ENCODE results near the gene SLC13A3. TPM values are rescaled to one million over a fixed set of nuclear protein-coding genes. Genes with fewer than 3 reads are reported as not detected.
"Not testable (repeated sequence)": the region's sequence is repeated elsewhere in the genome, so short reads cannot be mapped to it uniquely, and the experiment has no call there.

The SLC13A3 gene
- polyA plus RNA-seq, 1 donor, result 19.3 TPM

GRCh38 chr20:46682063-46682821 lies 31.0 kb upstream of the SLC13A3 start:
- DNase-seq, result no peak

DNA sequence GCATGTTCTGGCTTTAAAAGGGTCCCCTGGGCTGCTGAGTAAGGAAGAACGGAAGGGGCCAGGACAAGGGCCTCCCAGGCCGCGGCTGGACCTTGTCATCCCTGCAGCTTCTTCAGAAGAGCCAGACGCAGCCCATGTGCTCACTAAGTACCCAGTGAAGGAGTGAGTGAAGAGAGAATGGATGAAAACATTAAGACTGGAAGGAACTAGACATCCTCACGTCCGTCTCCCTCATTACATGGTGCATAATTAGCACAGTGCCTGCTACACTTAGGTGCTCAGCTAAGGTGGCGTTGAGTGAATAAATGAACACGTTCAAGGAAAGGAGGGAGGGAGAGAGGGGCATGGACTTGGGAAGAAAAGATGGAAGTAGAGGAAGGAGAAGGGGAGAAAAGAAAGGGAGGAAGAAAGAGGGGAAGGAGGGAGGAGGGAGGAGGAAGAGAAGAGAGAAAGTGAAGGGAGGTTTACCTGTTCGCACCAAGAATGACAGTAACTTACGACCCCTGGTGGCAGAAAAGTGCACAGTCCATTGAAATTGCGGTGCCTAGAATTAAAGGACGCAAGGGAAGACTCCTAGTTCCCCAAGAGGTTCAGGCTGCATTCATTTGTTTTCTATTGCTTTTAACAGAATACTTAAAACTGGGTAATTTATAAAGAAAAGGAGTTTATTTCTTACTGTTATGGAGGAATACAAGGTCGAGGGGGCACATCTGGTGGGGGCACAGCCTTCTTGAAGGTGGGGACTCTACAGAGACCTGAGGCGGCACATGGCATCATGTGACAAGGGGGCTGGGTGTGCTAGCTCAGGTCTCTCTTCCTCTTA lies 30.0 kb upstream of the SLC13A3 start:
- DNase-seq, result peak; percentile 77

DNA sequence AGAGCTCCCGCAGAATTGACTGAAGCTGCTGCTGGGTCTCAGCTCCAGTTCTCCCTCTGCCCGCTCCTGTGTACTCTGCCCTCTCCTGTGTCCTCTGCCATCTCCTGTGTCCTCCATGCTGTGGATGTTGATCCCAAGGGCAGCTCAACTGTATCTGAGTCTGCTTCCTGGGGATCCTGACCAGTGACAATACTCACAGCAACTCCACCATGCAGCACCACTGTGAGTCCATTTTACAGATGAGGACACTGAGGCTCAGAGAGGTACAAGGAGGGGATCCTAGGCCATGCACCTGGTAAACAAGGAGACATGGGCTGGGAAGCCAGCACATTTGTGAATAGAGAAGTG lies 29.4 kb upstream of the SLC13A3 start:
- no peak for DNase-seq

DNA sequence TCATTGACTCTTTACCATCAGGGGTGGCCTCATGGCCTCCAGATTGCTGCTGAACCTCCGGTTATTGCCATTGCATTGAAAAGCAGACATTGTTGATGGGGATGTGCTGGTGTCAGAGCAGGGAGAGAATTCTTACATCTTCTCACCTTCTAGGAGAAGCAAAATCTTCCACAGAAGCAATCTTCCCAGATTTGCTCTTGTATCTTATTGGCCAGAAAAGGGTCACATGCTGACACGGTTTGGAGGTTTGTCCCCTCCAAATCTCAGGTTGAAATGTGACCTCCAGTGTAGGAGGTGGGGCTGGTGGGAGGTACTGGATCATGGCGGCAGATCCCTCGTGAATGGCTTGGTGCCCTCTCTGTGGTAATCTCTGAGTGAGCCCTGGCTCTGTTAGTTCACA lies 27.3 kb upstream of the SLC13A3 start:
- DNase-seq, result no peak

- DNase-seq, result no peak
These were observed 26.3 kb upstream of the SLC13A3 start for GRCh38 chr20:46677608-46678007.

DNA sequence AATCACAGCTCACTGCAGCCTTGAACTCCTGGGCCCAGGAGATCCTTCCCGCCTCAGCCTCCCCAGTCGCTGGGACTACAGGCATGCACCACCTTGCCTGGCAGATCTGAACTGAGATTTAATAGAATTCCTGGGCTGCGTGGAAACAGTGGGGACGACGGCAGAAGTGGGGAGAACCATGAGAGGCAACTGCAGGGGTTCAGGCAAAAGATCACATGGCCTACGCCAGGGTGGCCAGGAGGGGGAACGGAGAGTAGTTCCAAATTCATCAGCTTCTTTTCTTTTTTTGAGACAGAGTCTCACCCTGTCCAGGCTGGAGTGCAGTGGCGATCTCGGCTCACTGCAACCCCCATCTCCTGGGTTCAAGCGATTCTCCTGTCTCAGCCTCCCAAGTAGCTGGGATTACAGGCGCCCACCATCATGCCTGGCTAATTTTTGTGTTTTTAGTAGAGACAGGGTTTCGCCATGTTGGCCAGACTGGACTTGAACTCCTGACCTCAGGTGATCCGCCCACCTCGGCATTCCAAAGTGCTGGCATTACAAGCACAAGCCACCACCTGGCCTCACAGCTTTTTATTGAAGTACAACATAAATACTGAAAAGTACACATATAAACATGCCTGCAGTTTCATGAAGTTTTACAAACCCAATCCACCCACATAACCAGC lies 25.5 kb upstream of the SLC13A3 start:
- not testable (repeated sequence) for DNase-seq

DNA sequence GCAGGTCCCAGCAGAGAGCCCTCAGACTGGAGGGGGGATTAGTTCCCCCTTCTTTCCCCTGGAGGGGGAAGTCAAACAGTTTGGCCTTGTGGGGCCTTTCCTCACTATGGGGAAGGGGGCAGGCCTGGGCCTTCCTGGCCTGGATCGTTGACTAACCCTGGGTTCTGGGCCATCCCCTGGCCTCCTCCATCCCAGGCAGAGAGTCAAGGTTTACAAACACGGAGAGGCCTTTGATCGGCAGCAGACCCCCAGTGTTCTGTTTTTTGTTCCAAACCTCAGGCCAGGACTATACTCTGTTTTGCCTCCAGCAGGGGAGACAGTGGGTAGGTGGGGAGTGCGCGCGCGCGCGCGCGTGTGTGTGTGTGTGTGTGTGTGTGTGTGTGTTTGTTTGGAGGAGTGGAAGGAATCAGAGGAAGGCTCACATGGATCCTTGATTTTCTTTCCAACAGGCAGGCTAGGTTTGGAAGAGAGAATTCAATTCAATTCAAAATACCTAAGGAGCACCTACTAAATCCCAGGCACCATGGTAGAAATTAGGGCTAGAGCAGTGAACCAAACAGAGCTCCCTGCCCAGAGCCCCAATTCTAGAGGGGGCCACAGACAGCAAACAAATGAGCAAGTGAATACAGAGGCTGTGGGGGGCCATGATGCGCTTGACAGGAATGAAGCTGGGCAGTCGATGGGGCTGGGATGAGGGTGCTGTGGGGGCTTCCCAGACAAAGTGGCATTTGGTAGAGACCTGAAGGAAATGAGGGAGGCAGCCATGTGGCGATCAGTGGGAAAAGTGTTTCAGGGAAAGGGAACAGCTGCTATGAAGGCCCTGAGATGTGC lies 23.2 kb upstream of the SLC13A3 start:
- DNase-seq, result no peak

DNA sequence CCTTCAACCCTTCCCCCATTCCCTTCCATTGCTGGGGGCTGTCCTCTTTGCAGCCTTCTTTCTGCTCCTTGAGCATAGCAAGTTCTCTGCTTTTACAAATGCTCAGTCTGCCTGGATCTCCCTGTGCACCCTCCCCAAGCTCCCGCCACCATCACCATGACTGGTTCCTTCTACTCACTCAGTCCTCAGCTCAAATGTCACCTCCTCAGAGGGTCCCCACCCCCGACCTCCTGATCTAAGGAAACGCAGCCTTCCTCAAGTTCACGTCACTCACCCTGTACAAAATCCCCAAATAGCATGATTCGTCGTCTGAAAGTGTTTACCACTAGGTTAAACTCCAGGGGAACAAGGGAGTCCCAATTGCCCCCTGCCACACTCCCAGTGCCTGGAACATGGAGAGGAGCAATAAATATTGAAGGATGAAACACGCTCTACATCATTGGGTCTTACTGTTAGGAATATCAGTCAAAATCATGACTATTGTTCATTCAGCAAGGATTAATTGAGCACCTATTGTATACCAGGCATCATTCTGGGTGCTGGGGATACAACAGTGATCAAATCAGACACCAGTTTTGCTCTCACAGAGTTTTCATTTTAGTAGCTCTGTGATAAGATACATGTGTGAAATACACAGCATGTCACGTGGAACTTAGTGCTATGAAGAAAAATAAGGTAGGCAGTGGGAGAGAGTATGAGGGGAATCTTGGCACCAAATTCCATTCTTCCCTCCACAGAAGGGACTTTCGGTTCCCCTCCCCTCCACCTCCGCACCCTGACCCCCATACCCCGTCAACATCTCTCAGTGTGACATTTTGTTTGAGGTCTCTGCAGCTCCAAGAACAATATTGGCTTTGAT lies 22.4 kb upstream of the SLC13A3 start:
- DNase-seq, result no peak

- no peak for DNase-seq
These were observed 21.4 kb upstream of the SLC13A3 start for GRCh38 chr20:46672543-46673148.

DNA sequence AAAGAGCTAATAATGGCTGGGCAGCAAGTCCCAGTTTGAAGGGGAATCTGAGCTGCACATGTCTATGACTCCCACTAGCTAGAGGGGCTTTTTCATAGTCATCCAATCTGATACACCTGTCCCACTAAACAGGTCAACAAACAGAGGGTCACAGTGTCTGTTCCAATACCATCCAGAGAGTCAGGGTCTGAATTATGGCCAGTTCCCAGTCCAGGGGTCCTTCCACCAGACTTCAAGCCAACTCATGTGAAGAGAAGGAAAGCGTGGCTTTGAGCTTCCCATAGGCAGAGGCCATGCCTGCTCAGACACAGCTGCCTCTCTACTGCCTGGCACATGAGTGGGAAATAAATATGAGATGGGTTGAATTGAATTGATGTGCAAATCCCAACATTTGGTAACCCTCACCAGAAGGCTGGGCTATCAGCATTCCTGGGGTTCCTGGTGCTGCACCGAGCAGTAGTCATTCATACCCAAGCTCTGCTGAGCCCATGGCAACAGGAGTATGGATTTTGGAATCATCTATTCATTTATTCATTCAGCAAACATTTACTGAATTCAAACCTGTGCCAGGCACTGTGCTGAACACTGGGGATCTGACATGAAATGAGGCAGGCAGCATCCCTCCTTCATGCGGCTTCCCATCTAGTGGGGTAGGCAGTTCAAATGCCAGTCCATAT lies 20.7 kb upstream of the SLC13A3 start:
- no peak for DNase-seq

GRCh38 chr20:46670585-46671584 lies 19.6 kb upstream of the SLC13A3 start:
- no peak for DNase-seq

DNA sequence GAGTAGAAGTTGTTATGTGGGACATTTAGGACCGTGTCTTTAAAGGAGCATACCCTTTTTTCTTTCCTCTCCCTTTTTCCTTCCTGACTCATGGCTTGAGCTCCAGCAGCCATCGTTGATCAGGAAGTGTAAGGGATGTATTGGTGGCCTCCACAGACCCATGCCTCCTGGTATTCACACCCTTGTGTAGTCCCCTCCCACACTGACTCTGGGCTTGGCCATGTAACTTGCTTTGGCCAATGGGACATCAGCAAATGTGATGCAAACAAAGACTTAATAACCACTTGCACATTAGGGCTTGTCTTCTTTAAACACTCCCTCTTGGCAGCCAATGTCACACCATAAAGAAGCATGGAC lies 18.9 kb upstream of the SLC13A3 start:
- no peak for DNase-seq

DNA sequence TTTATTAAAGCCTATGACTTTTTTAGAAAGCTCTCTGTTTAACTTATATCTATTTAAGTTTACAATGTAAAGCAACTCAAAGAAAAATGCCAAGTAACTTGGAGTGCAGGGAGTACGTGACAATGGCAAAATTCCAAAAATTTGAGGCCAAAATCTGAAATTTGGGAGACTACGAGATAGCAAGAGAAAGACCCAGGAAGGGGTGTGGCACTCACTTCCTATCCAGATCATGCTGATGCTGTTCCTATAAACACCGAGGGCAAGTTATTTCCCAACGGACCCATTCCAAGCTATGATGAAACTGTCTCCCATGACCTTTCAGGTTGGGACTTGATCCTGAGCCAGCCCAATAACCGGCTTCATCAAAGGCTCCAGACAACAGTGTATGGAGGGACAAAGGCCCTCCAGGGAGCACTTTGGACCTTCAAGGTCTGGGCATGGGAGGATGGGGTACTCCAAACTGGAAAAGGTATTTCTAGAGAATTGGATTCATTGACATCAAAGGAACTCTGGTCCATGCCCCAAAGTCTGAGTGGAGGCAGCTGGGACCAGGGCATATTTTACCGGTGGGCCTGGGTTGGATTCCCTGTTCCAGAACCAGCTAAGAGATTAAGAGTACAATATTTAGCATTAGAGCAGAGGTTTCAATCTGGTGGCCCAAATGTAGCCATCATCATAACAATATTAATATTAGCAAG lies 15.7 kb upstream of the SLC13A3 start:
- no peak for DNase-seq

- DNase-seq, result no peak
These were observed 15.0 kb upstream of the SLC13A3 start for GRCh38 chr20:46666306-46666705.

DNA sequence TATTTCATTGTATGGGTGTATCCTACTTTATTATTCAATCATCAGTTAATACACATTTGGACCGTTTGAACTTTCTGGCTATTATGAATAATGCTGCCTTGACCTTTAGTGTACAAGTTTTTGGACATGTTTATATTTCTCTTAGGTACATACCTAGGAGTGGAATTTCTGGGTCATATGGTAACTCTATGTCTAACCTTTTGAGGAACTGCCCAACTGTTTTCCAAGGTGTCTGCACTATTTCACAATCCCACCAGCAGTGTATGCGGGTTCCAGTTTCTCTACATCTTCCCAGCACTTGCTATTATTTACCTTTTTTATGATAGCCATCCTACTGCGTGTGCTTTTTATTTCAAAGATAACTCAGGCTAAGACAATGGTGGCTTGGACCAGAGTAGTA lies 14.3 kb upstream of the SLC13A3 start:
- no peak for DNase-seq

DNA sequence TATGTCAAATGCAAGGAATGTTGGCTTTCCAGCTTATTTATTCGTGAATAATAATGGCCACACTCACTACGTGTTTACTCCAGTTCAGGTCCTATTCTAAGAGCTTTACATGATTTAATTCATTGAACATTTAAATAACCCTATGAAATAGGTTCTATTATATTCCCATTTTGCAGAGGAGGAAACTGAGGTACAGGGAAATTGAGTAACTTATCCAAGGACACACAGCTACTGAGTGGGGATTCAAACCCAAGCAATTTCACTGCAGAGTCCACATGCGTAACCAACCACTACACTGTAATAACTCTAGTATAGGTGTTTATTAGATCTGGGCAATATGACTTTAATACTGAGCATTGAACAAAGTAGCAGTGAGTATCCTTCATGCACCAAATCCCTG lies 12.3 kb upstream of the SLC13A3 start:
- DNase-seq, result no peak

DNA sequence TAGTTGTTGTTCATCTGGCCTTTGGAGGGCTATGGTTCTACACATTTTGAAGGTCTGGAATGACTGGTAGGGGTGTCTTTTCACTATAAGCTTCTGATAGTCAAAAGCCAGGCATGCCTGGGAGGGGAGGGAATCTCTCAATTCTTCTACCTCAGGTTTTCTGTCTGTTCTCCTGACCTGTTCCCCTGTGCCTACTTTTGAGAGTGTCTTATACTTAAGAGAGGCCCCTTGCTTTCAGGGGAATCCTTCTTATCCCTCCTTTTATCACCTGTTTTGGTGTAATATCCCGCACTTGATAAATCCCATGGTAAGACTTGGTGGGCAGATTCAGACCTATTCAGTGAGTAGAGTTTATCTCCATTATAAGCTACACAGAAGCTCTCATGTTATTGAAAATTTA lies 10.4 kb upstream of the SLC13A3 start:
- no peak for DNase-seq

DNA sequence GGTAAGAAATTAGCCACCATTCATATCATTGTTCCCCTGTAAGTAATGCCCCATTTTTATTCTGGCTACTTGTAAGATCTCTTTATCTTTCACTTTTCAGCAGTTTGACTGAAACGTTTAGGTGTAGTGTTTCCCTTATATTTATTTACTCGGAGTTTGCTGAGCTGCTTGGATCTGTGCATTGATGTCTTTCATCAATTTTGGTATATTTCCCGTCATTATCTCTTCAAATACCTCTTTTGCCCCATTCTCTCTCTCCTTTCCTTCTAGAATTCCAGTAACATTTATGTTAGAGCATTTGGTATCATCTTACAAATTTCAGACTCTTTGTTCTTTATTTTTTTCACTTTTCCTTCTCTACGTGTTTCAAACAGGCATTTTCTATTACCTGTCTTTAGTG lies 9.2 kb upstream of the SLC13A3 start:
- DNase-seq, result no peak

All from left kidney (tissue), 2 donors.